ENCODE results near the gene PRKCZ. TPM values are rescaled to one million over a fixed set of nuclear protein-coding genes. Genes with fewer than 3 reads are reported as not detected.

The PRKCZ gene
- total and polyA plus RNA-seq, 4 donors = 4.8 to 9.9 (median 8.4) TPM

DNA sequence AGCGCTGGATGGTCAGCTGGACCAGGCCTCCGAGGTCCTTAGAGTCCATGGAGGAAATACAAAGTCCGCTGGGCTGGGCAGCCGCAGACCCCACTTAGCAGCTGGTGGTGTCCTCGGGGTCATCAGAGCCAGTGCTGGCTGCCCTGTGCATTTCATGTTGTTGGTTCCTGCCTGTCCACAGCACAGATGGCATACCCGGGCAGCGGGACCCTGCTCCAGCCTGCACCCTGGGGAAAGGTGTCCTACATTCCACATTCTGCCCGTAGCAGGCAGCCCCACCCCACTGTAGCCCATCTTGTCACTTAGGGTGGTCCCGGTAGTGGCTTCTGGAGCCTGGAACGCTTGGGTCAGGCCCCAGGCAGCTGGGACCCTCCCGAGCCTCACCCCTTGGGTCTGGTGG, 19.8 kb downstream of the PRKCZ start:
- DNase-seq (ENCODE audit: low spot score) = no peak

DNA sequence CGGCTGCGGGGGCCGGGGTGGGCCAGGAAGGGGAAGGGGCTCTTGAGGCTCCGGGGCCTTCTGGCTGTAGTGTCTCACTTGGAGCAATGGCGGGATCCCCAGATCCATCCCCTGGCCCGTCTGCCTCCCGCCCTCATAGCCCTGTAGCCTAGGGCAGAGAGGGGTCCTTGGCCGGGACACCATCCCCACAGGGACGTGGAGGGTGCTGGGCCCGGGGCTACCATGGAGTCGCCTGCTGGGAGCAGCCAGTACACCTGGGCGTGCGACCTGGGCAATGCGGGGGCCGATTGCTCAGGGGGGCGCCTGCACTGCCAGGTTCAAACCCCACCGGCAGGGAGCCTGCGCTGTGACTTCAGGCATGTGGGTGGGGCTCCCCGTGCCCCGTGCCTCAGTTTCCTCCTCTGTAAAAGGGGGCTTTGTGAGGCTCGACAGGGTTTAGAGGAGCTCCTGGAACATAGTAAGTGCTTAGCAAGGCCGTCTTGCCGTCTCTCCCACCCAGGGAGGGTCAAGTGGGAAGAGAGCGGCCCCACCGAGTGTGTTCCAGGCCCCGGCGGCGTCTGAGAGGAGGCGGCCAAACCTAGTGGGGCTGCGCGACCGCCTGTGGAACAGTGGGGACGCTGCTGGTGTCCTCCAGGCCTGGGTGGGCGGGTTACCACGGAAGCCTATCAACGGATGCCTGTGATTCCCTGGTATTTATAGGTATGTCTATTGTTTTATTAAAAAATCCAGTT, 20.8 kb downstream of the PRKCZ start:
- Histone ChIP-seq H3K27ac (ENCODE audit: low read depth in 1 of 2, low read length in 2 of 2) (no peak overlapping the region), H3K9ac (ENCODE audit: low read depth in 1 of 2, low read length in 2 of 2) (no peak overlapping the region), H3K36me3 (ENCODE audit: control insufficient read depth in 4 of 4, insufficient read depth in 3 of 4, low read depth in 1 of 4, low read length in 3 of 4) (peaks cover 0 to 9% (median 5%) of the 10 kb centered on the region in 4 donors), H3K4me1 (ENCODE audit: control insufficient read depth in 4 of 4, insufficient read depth in 4 of 4, low read length in 3 of 4) (no peaks in the 10 kb centered on the region), H3K4me3 (ENCODE audit: low read depth in 1 of 3, low read length in 3 of 3) (no peak overlapping the region), H3K27me3 (ENCODE audit: control insufficient read depth in 4 of 4, insufficient read depth in 4 of 4, low read length in 3 of 4) (no peaks in the 10 kb centered on the region), H3K9me3 (ENCODE audit: control insufficient read depth in 4 of 4, low read length in 3 of 4) (no peaks in the 10 kb centered on the region)
- 94% methylated on average over 36 of the region's 36 CpGs for WGBS
- TF ChIP-seq MAX (IDR thresholded peaks at IDR 0.05) (no peak), HNF4G (IDR thresholded peaks at IDR 0.05) (no peak), JUND (IDR thresholded peaks at IDR 0.05) (no peak), SP1 (IDR thresholded peaks at IDR 0.05) (no peak)
- no peak for DNase-seq (ENCODE audit: low spot score)

More for the DNA sequence above, 19.8 kb downstream of the PRKCZ start:
- no peak overlapping the region for H3K4me3 ChIP-seq (ENCODE audit: low read depth in 1 of 3, low read length in 3 of 3)
- no peaks in the 10 kb centered on the region for H3K4me1 ChIP-seq (ENCODE audit: control insufficient read depth in 4 of 4, insufficient read depth in 4 of 4, low read length in 3 of 4)
- 95% methylated on average over 11 of the region's 11 CpGs for WGBS
- no peak overlapping the region for H3K27ac ChIP-seq (ENCODE audit: low read depth in 1 of 2, low read length in 2 of 2)
- H3K9me3 ChIP-seq (ENCODE audit: control insufficient read depth in 4 of 4, low read length in 3 of 4) = no peaks in the 10 kb centered on the region
- H3K9ac ChIP-seq (ENCODE audit: low read depth in 1 of 2, low read length in 2 of 2) = no peak overlapping the region
- H3K36me3 ChIP-seq (ENCODE audit: control insufficient read depth in 4 of 4, insufficient read depth in 3 of 4, low read depth in 1 of 4, low read length in 3 of 4) = peaks cover 0 to 9% (median 4%) of the 10 kb centered on the region in 4 donors
- TF ChIP-seq JUND (IDR thresholded peaks at IDR 0.05) (no peak), SP1 (IDR thresholded peaks at IDR 0.05) (no peak), GABPA (IDR thresholded peaks at IDR 0.05 in 1 of 2, conservative IDR thresholded peaks at IDR 0.05 in 1 of 2) (no peak), RXRA (IDR thresholded peaks at IDR 0.05) (no peak), RAD21 (IDR thresholded peaks at IDR 0.05) (no peak), TAF1 (conservative IDR thresholded peaks at IDR 0.05) (no peak), HNF4A (conservative IDR thresholded peaks at IDR 0.05) (no peak), HNF4G (IDR thresholded peaks at IDR 0.05) (no peak), NR2F2 (IDR thresholded peaks at IDR 0.05) (no peak), FOXA1 (IDR thresholded peaks at IDR 0.05) (no peak), YY1 (IDR thresholded peaks at IDR 0.05) (no peak)
- TF ChIP-seq, protein P1, sequence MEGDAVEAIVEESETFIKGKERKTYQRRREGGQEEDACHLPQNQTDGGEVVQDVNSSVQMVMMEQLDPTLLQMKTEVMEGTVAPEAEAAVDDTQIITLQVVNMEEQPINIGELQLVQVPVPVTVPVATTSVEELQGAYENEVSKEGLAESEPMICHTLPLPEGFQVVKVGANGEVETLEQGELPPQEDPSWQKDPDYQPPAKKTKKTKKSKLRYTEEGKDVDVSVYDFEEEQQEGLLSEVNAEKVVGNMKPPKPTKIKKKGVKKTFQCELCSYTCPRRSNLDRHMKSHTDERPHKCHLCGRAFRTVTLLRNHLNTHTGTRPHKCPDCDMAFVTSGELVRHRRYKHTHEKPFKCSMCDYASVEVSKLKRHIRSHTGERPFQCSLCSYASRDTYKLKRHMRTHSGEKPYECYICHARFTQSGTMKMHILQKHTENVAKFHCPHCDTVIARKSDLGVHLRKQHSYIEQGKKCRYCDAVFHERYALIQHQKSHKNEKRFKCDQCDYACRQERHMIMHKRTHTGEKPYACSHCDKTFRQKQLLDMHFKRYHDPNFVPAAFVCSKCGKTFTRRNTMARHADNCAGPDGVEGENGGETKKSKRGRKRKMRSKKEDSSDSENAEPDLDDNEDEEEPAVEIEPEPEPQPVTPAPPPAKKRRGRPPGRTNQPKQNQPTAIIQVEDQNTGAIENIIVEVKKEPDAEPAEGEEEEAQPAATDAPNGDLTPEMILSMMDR (IDR thresholded peaks at IDR 0.05; ENCODE audit: low read depth, low read length, missing input control) = no peak
- TF ChIP-seq, protein P2, sequence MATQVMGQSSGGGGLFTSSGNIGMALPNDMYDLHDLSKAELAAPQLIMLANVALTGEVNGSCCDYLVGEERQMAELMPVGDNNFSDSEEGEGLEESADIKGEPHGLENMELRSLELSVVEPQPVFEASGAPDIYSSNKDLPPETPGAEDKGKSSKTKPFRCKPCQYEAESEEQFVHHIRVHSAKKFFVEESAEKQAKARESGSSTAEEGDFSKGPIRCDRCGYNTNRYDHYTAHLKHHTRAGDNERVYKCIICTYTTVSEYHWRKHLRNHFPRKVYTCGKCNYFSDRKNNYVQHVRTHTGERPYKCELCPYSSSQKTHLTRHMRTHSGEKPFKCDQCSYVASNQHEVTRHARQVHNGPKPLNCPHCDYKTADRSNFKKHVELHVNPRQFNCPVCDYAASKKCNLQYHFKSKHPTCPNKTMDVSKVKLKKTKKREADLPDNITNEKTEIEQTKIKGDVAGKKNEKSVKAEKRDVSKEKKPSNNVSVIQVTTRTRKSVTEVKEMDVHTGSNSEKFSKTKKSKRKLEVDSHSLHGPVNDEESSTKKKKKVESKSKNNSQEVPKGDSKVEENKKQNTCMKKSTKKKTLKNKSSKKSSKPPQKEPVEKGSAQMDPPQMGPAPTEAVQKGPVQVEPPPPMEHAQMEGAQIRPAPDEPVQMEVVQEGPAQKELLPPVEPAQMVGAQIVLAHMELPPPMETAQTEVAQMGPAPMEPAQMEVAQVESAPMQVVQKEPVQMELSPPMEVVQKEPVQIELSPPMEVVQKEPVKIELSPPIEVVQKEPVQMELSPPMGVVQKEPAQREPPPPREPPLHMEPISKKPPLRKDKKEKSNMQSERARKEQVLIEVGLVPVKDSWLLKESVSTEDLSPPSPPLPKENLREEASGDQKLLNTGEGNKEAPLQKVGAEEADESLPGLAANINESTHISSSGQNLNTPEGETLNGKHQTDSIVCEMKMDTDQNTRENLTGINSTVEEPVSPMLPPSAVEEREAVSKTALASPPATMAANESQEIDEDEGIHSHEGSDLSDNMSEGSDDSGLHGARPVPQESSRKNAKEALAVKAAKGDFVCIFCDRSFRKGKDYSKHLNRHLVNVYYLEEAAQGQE (IDR thresholded peaks at IDR 0.05) = no peak
- TF ChIP-seq, protein P3, sequence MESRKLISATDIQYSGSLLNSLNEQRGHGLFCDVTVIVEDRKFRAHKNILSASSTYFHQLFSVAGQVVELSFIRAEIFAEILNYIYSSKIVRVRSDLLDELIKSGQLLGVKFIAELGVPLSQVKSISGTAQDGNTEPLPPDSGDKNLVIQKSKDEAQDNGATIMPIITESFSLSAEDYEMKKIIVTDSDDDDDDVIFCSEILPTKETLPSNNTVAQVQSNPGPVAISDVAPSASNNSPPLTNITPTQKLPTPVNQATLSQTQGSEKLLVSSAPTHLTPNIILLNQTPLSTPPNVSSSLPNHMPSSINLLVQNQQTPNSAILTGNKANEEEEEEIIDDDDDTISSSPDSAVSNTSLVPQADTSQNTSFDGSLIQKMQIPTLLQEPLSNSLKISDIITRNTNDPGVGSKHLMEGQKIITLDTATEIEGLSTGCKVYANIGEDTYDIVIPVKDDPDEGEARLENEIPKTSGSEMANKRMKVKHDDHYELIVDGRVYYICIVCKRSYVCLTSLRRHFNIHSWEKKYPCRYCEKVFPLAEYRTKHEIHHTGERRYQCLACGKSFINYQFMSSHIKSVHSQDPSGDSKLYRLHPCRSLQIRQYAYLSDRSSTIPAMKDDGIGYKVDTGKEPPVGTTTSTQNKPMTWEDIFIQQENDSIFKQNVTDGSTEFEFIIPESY (IDR thresholded peaks at IDR 0.05) = no peak
- no peaks in the 10 kb centered on the region for H3K27me3 ChIP-seq (ENCODE audit: control insufficient read depth in 4 of 4, insufficient read depth in 4 of 4, low read length in 3 of 4)
